ENCODE measurements around the gene PLEKHG5. TPM values are rescaled to one million over a fixed set of nuclear protein-coding genes. Genes with fewer than 3 reads are reported as not detected.
A peak's percentile ranks its signal among the peaks of the same experiment; 100 is the strongest.

PLEKHG5 gene
- total and polyA plus RNA-seq, 12 donors: 2.0 to 96.3 (median 18.4) TPM

- H3K9me3 ChIP-seq (replicated peaks in 1 of 3): no peaks in the 10 kb centered on the region
- H3K27me3 ChIP-seq: peaks cover 75% of the 10 kb centered on the region
- no peak overlapping the region for H3K27ac ChIP-seq
- TF ChIP-seq CTCF (IDR thresholded peaks at IDR 0.05): no peak
- TF ChIP-seq POLR2A (IDR thresholded peaks at IDR 0.05): no peak
- no peaks in the 10 kb centered on the region for H3K36me3 ChIP-seq (replicated peaks in 1 of 2)
- intact Hi-C loops (cut with DNase I): no loop called here
- peaks cover 15 to 38% of the 10 kb centered on the region in 2 donors for H3K4me1 ChIP-seq (replicated peaks in 1 of 2)
- WGBS, 4 donors: 1 to 5% (median 3%) methylated on average over 4 to 48 of the region's 48 CpGs; no CpG with 5 or more reads in 1 of the 4 donors
- DNase-seq: no peak
- peak overlapping the region in 2 of 4 donors; percentile 4 to 50 for H3K4me3 ChIP-seq
Measured at GRCh38 chr1:6419397-6419803, 72.1 kb downstream of the PLEKHG5 start.

GRCh38 chr1:6418668-6419396, 72.6 kb downstream of the PLEKHG5 start:
- H3K27ac ChIP-seq: no peak overlapping the region
- DNase-seq: no peak
- 0 to 23% (median 7%) methylated on average over 3 to 69 of the region's 69 CpGs for WGBS, 4 donors
- H3K4me1 ChIP-seq (replicated peaks in 1 of 2): peaks cover 15 to 33% of the 10 kb centered on the region in 2 donors
- H3K9me3 ChIP-seq (replicated peaks in 1 of 3): no peaks in the 10 kb centered on the region
- intact Hi-C loops (cut with DNase I): no loop called here
- H3K36me3 ChIP-seq (replicated peaks in 1 of 2): no peaks in the 10 kb centered on the region
- H3K4me3 ChIP-seq: no peak overlapping the region
- TF ChIP-seq CTCF (IDR thresholded peaks at IDR 0.05): no peak
- no peak for TF ChIP-seq POLR2A (IDR thresholded peaks at IDR 0.05)
- peaks cover 75% of the 10 kb centered on the region for H3K27me3 ChIP-seq

- H3K4me3 ChIP-seq: no peak overlapping the region
- DNase-seq: no peak
- TF ChIP-seq CTCF (IDR thresholded peaks at IDR 0.05) (no peak), POLR2A (IDR thresholded peaks at IDR 0.05) (no peak)
- peaks cover 72% of the 10 kb centered on the region for H3K27me3 ChIP-seq
- no peaks in the 10 kb centered on the region for H3K36me3 ChIP-seq (replicated peaks in 1 of 2)
- no peaks in the 10 kb centered on the region for H3K9me3 ChIP-seq (replicated peaks in 1 of 3)
- WGBS, 4 donors: 56 to 73% (median 61%) methylated on average over 4 to 8 of the region's 8 CpGs
- intact Hi-C loops (cut with DNase I): no loop called here
- H3K4me1 ChIP-seq (replicated peaks in 1 of 2): peaks cover 10 to 25% of the 10 kb centered on the region in 2 donors
- H3K27ac ChIP-seq: no peak overlapping the region
Measured at GRCh38 chr1:6417961-6418667, 73.4 kb downstream of the PLEKHG5 start.

Small RNA genes lying within 50 kb of the gene (microRNA-seq; reads per million reads assigned to microRNA genes)
- gene MIR4252: 0 reads per million in 3 donors

Small RNA genes lying within 50 kb of the gene (small RNA-seq; reads per million reads assigned to genes)
- gene MIR4252 (0 reads per million in 2 donors), gene RNU6-731P (0 reads per million in 2 donors)

Other genes starting within 250 kb of the PLEKHG5 start
- not detected for gene HES3, start 247.5 kb downstream of the PLEKHG5 start, total RNA-seq
- not detected for gene HES3, start 247.5 kb downstream of the PLEKHG5 start, polyA plus RNA-seq
- gene GPR153, start 230.6 kb downstream of the PLEKHG5 start, total RNA-seq: 1 to 10 TPM; 1.3 to 5.9 (median 3.1) TPM
- 1 to 10 TPM in 2 of 3 donors, under 1 TPM in 1; 0.86 to 3.2 (median 2.4) TPM for gene GPR153, start 230.6 kb downstream of the PLEKHG5 start, polyA plus RNA-seq
- gene ACOT7, start 97.9 kb downstream of the PLEKHG5 start, total RNA-seq: 10 to 100 TPM in 8 of 9 donors, 1 to 10 TPM in 1; 8.4 to 29.4 (median 15.0) TPM
- 10 to 100 TPM; 11.3 to 26.6 (median 13.0) TPM for gene ACOT7, start 97.9 kb downstream of the PLEKHG5 start, polyA plus RNA-seq
- gene HES2, start 71.7 kb downstream of the PLEKHG5 start, total RNA-seq: under 1 TPM in 3 of 9 donors, not detected in 6; 0.07 to 0.18 (median 0.14) TPM
- gene HES2, start 71.7 kb downstream of the PLEKHG5 start, polyA plus RNA-seq: under 1 TPM in 2 of 3 donors, not detected in 1; 0.04 to 0.10 TPM
- gene ESPN, start 66.9 kb downstream of the PLEKHG5 start, total RNA-seq: 10 to 100 TPM in 1 of 9 donors, 1 to 10 TPM in 7, under 1 TPM in 1; 0.67 to 10.8 (median 5.5) TPM
- gene ESPN, start 66.9 kb downstream of the PLEKHG5 start, polyA plus RNA-seq: 1 to 10 TPM in 2 of 3 donors, under 1 TPM in 1; 0.16 to 9.8 (median 6.8) TPM
- gene TNFRSF25, start 25.5 kb downstream of the PLEKHG5 start, total RNA-seq: 10 to 100 TPM in 4 of 9 donors, 1 to 10 TPM in 5; 2.4 to 36.4 (median 8.8) TPM
- 100 to 1,000 TPM in 1 of 3 donors, 10 to 100 TPM in 1, 1 to 10 TPM in 1; 1.2 to 169 (median 63.8) TPM for gene TNFRSF25, start 25.5 kb downstream of the PLEKHG5 start, polyA plus RNA-seq
- 10 to 100 TPM; 10.3 to 39.7 (median 24.7) TPM for gene NOL9, start 62.8 kb upstream of the PLEKHG5 start, total RNA-seq
- 10 to 100 TPM in 1 of 3 donors, 1 to 10 TPM in 2; 5.9 to 14.3 (median 8.0) TPM for gene NOL9, start 62.8 kb upstream of the PLEKHG5 start, polyA plus RNA-seq
- gene TAS1R1, start 63.6 kb upstream of the PLEKHG5 start, total RNA-seq: under 1 TPM in 4 of 9 donors, not detected in 5; 0.11 to 0.83 (median 0.47) TPM
- gene TAS1R1, start 63.6 kb upstream of the PLEKHG5 start, polyA plus RNA-seq: under 1 TPM; 0.27 to 0.40 (median 0.37) TPM
- 10 to 100 TPM in 8 of 9 donors, 1 to 10 TPM in 1; 9.5 to 50.9 (median 28.8) TPM for gene ZBTB48, start 88.3 kb upstream of the PLEKHG5 start, total RNA-seq
- gene ZBTB48, start 88.3 kb upstream of the PLEKHG5 start, polyA plus RNA-seq: 100 to 1,000 TPM in 2 of 3 donors, 1 to 10 TPM in 1; 6.8 to 245 (median 186) TPM
- gene KLHL21, start 111.2 kb upstream of the PLEKHG5 start, total RNA-seq: 100 to 1,000 TPM in 2 of 9 donors, 10 to 100 TPM in 7; 14.5 to 108 (median 58.8) TPM
- 10 to 100 TPM; 11.7 to 19.1 (median 12.9) TPM for gene KLHL21, start 111.2 kb upstream of the PLEKHG5 start, polyA plus RNA-seq
- 10 to 100 TPM in 8 of 9 donors, 1 to 10 TPM in 1; 8.7 to 20.1 (median 13.8) TPM for gene PHF13, start 122.1 kb upstream of the PLEKHG5 start, total RNA-seq
- gene PHF13, start 122.1 kb upstream of the PLEKHG5 start, polyA plus RNA-seq: 10 to 100 TPM in 2 of 3 donors, 1 to 10 TPM in 1; 4.7 to 14.8 (median 11.2) TPM
- 10 to 100 TPM; 16.2 to 45.6 (median 35.5) TPM for gene THAP3, start 133.2 kb upstream of the PLEKHG5 start, total RNA-seq
- 10 to 100 TPM; 11.1 to 65.6 (median 37.6) TPM for gene THAP3, start 133.2 kb upstream of the PLEKHG5 start, polyA plus RNA-seq
- gene DNAJC11, start 210.1 kb upstream of the PLEKHG5 start, total RNA-seq: 10 to 100 TPM; 29.2 to 82.0 (median 58.3) TPM
- 100 to 1,000 TPM in 1 of 3 donors, 10 to 100 TPM in 2; 52.3 to 125 (median 65.6) TPM for gene DNAJC11, start 210.1 kb upstream of the PLEKHG5 start, polyA plus RNA-seq

All from adrenal gland (tissue), 12 donors.